K562 (cell line): ENCODE data around the gene PSMD13. TPM values are rescaled to one million over a fixed set of nuclear protein-coding genes. Genes with fewer than 3 reads are reported as not detected.

Source experiments
- BACH1 ChIP-seq: fragments of 200-800 bp; sonication (Bioruptor generic); IDR thresholded peaks from 2 replicates; pipeline ENCODE4 v1.6.1; 2016; ENCODE audit warnings: missing genetic modification characterization, missing compliant biosample characterization
- CBX1 ChIP-seq: sonication (generic); IDR thresholded peaks from 2 replicates; pipeline ENCODE4 v1.6.1; 2016; ENCODE audit warnings: antibody characterized with exemption, low read depth, mild to moderate bottlenecking
- LARP7 ChIP-seq: fragments of 450-650 bp; IDR thresholded peaks from 2 replicates; pipeline ENCODE4 v1.6.1; 2016
- SRSF3 ChIP-seq: fragments of 200-400 bp; formaldehyde crosslinking; IDR thresholded peaks from 2 replicates; pipeline ENCODE4 v1.6.1; 2016; ENCODE audit warnings: mild to moderate bottlenecking, low read length, moderate library complexity; ENCODE audit not compliant: insufficient read depth
- YY1 ChIP-seq, 3 experiments: IDR thresholded peaks; 2 replicates each; pipeline ENCODE4 v1.6.1; 2011; ENCODE audit warnings: low read length in 2 of 3, mild to moderate bottlenecking in 2 of 3, moderate library complexity in 2 of 3, borderline replicate concordance in 1 of 3, control low read depth in 1 of 3, low read depth in 1 of 3; ENCODE audit not compliant: insufficient read depth in 3 of 3, insufficient replicate concordance in 2 of 3, control insufficient read depth in 1 of 3, insufficient read length in 1 of 3; ENCODE audit errors: extremely low read depth in 1 of 3
- ZNF436 ChIP-seq: fragments of 250-450, 450-650 bp; sonication (Bioruptor Pico); formaldehyde crosslinking; IDR thresholded peaks from 2 replicates; pipeline ENCODE4 v1.7.0; 2020; ENCODE audit warnings: mild to moderate bottlenecking
- ZNF766 ChIP-seq: fragments of 200-800 bp; sonication (Bioruptor generic); conservative IDR thresholded peaks from 2 replicates; pipeline ENCODE4 v1.6.1; 2016; ENCODE audit warnings: missing genetic modification characterization, missing compliant biosample characterization
- ZZZ3 ChIP-seq: fragments of 450-650 bp; IDR thresholded peaks from 2 replicates; pipeline ENCODE4 v1.6.1; 2016; ENCODE audit warnings: antibody characterized with exemption, mild to moderate bottlenecking, moderate library complexity
- polyA plus RNA-seq, 8 experiments: library from polyadenylated mRNA; depleted of rRNA in 4 of 8; stranded (reverse) in 5 of 8; unstranded in 3 of 8; fragments of >200 nt; fragmentation: Nextera tagmentation in 2 of 8; fragmentation: Illumina TruSeq in 1 of 8; extraction: Ambion mirVana in 2 of 8; extraction: Trizol in 1 of 8; gene quantifications; 2 replicates each; pipeline versions ENCODE4 v1.2.1 to v1.2.3, GENCODE V29; 2011 to 2014; ENCODE audit warnings: inconsistent platforms in 1 of 8, missing spikeins in 1 of 8
- total RNA-seq, 7 experiments: library from RNA; depleted of rRNA in 6 of 7; stranded (reverse); fragments of >200 nt in 6 of 7; fragmentation: Illumina TruSeq in 2 of 7; extraction: Trizol in 2 of 7; gene quantifications; 2 replicates each; pipeline versions ENCODE4 v1.2.1 to v1.2.3, GENCODE V29; 2011 to 2021; ENCODE audit warnings: low replicate concordance in 1 of 7
- TF ChIP-seq, protein P1 (sequence below): fragments of 450-650 bp; IDR thresholded peaks from 2 replicates; pipeline ENCODE4 v1.6.1; 2016; ENCODE audit warnings: low read depth
- TF ChIP-seq, protein P2 (sequence below), 2 experiments: fragments of 450-650 bp in 1 of 2; sonication (generic) in 1 of 2; formaldehyde crosslinking in 1 of 2; IDR thresholded peaks in 1 of 2; conservative IDR thresholded peaks in 1 of 2; 2 replicates each; pipeline versions ENCODE4 v1.6.1 to v1.8.1; 2016 to 2023; ENCODE audit warnings: mild to moderate bottlenecking in 2 of 2, moderate library complexity in 2 of 2, inconsistent platforms in 1 of 2, missing genetic modification reagents in 1 of 2
- TF ChIP-seq, protein P3 (sequence below), 2 experiments: fragments of 450-650 bp; conservative IDR thresholded peaks; 2 replicates each; pipeline ENCODE4 v1.6.1; 2017; ENCODE audit warnings: mild to moderate bottlenecking in 2 of 2, moderate library complexity in 2 of 2
- TF ChIP-seq, protein P4 (sequence below): sonication (generic); formaldehyde crosslinking; IDR thresholded peaks from 2 replicates; pipeline ENCODE4 v1.9.0; 2022; ENCODE audit warnings: mild to moderate bottlenecking, missing genetic modification reagents
- TF ChIP-seq, protein P5 (sequence below): sonication (generic); formaldehyde crosslinking; IDR thresholded peaks from 2 replicates; pipeline ENCODE4 v1.8.0; 2022; ENCODE audit warnings: mild to moderate bottlenecking, missing genetic modification reagents

PSMD13 gene
- total and polyA plus RNA-seq, 9 of the 15 experiments (the other 6 are each of a cell fraction or from before 2014, with no cell fraction given): 185 to 383 (median 267) TPM

DNA sequence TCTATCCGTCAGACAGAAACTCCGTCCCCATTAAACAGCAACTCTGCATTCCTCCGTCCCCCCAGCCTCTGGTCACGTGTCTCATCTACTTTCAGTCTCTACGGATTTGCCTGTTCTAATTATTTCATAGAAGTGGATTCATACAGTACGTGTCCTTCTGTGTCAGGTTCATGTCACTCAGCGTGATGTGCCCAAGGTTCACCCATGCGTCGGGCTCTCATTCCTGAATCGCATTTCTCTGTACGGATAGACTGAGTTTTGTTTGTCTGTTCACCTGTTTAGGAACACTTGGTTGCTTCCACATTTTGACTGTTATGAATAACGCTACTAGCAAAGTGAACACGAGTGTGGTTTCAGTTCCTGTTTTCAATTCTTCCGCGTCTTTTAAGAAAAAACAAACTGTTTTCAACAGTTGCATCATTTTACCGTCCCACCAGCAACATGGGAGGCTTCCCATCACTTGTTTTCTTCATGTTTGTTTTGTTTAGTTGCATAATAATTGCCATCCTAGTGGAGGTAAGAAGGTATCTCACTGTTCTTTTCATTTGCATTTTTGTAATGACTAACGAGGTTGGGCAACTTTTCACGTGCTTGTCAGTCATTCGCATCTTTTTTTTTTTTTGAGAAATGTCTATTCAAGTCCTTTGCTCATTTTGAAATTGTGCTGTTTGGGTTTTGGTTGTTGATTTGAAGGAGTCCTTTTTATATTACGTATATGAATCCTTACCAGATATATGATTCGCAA lies 32.5 kb downstream of the PSMD13 start (continued):
- TF ChIP-seq, protein P1, sequence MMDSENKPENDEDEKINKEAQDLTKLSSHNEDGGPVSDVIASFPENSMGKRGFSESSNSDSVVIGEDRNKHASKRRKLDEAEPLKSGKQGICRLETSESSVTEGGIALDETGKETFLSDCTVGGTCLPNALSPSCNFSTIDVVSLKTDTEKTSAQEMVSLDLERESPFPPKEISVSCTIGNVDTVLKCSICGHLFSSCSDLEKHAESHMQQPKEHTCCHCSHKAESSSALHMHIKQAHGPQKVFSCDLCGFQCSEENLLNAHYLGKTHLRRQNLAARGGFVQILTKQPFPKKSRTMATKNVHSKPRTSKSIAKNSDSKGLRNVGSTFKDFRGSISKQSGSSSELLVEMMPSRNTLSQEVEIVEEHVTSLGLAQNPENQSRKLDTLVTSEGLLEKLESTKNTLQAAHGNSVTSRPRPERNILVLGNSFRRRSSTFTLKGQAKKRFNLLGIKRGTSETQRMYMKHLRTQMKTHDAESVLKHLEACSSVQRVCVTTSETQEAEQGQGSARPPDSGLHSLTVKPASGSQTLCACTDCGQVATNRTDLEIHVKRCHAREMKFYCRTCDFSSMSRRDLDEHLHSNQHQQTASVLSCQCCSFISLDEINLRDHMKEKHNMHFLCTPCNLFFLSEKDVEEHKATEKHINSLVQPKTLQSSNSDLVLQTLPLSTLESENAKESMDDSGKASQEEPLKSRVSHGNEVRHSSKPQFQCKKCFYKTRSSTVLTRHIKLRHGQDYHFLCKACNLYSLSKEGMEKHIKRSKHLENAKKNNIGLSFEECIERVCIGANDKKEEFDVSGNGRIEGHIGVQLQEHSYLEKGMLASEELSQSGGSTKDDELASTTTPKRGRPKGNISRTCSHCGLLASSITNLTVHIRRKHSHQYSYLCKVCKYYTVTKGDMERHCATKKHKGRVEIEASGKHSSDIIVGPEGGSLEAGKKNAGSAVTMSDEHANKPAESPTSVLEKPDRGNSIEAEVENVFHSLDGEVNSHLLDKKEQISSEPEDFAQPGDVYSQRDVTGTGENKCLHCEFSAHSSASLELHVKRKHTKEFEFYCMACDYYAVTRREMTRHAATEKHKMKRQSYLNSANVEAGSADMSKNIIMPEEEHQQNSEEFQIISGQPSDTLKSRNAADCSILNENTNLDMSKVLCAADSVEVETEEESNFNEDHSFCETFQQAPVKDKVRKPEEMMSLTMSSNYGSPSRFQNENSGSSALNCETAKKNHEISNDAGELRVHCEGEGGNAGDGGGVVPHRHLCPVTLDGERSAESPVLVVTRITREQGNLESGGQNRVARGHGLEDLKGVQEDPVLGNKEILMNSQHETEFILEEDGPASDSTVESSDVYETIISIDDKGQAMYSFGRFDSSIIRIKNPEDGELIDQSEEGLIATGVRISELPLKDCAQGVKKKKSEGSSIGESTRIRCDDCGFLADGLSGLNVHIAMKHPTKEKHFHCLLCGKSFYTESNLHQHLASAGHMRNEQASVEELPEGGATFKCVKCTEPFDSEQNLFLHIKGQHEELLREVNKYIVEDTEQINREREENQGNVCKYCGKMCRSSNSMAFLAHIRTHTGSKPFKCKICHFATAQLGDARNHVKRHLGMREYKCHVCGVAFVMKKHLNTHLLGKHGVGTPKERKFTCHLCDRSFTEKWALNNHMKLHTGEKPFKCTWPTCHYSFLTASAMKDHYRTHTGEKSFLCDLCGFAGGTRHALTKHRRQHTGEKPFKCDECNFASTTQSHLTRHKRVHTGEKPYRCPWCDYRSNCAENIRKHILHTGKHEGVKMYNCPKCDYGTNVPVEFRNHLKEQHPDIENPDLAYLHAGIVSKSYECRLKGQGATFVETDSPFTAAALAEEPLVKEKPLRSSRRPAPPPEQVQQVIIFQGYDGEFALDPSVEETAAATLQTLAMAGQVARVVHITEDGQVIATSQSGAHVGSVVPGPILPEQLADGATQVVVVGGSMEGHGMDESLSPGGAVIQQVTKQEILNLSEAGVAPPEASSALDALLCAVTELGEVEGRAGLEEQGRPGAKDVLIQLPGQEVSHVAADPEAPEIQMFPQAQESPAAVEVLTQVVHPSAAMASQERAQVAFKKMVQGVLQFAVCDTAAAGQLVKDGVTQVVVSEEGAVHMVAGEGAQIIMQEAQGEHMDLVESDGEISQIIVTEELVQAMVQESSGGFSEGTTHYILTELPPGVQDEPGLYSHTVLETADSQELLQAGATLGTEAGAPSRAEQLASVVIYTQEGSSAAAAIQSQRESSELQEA: no peak
- TF ChIP-seq LARP7 (no peak), YY1 (IDR thresholded peaks at IDR 0.05; ENCODE audit: borderline replicate concordance in 1 of 3, control insufficient read depth in 1 of 3, extremely low read depth in 1 of 3, insufficient read depth in 3 of 3, insufficient read length in 1 of 3, insufficient replicate concordance in 2 of 3, low read depth in 1 of 3, low read length in 2 of 3) (no peak), ZNF436 (CRISPR knock-in tag) (no peak), CBX1 (no peak), BACH1 (tag) (peak; percentile 21; the same call in 1 of the 2 replicates), SRSF3 (no peak), ZZZ3 (no peak), ZNF766 (peak; percentile 89)
- TF ChIP-seq, protein P2, sequence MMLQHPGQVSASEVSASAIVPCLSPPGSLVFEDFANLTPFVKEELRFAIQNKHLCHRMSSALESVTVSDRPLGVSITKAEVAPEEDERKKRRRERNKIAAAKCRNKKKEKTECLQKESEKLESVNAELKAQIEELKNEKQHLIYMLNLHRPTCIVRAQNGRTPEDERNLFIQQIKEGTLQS (IDR thresholded peaks at IDR 0.05): peak; percentile 96
- TF ChIP-seq, protein P2 (CRISPR knock-in tag; conservative IDR thresholded peaks at IDR 0.05): peak; percentile 70
- TF ChIP-seq, protein P3, sequence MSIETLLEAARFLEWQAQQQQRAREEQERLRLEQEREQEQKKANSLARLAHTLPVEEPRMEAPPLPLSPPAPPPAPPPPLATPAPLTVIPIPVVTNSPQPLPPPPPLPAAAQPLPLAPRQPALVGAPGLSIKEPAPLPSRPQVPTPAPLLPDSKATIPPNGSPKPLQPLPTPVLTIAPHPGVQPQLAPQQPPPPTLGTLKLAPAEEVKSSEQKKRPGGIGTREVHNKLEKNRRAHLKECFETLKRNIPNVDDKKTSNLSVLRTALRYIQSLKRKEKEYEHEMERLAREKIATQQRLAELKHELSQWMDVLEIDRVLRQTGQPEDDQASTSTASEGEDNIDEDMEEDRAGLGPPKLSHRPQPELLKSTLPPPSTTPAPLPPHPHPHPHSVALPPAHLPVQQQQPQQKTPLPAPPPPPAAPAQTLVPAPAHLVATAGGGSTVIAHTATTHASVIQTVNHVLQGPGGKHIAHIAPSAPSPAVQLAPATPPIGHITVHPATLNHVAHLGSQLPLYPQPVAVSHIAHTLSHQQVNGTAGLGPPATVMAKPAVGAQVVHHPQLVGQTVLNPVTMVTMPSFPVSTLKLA (conservative IDR thresholded peaks at IDR 0.05): peak; percentile 51 to 64
- TF ChIP-seq, protein P4, sequence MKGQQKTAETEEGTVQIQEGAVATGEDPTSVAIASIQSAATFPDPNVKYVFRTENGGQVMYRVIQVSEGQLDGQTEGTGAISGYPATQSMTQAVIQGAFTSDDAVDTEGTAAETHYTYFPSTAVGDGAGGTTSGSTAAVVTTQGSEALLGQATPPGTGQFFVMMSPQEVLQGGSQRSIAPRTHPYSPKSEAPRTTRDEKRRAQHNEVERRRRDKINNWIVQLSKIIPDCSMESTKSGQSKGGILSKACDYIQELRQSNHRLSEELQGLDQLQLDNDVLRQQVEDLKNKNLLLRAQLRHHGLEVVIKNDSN (CRISPR knock-in tag): peak; percentile 89
- TF ChIP-seq, protein P5, sequence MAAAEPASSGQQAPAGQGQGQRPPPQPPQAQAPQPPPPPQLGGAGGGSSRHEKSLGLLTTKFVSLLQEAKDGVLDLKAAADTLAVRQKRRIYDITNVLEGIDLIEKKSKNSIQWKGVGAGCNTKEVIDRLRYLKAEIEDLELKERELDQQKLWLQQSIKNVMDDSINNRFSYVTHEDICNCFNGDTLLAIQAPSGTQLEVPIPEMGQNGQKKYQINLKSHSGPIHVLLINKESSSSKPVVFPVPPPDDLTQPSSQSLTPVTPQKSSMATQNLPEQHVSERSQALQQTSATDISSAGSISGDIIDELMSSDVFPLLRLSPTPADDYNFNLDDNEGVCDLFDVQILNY (CRISPR knock-in tag): no peak
